PC-3 (cell line): ENCODE data around the gene GNG14. TPM values are rescaled to one million over a fixed set of nuclear protein-coding genes. Genes with fewer than 3 reads are reported as not detected.
"Not testable (repeated sequence)": the region's sequence is repeated elsewhere in the genome, so short reads cannot be mapped to it uniquely, and the experiment has no call there.

Source experiments
- ATAC-seq: fragments of 200-7000 bp; cut with Tn5 transposase; 2 replicates; pipeline ENCODE4 v1.9.1; 2020; ENCODE audit warnings: mild to moderate bottlenecking, moderate library complexity
- BruUV-seq: library from RNA; stranded (reverse); fragments of 400-500 nt; replicated peaks from 2 replicates; lab custom pipeline; 2021; lab: Mats Ljungman, UMichigan
- CTCF ChIA-PET: fragments of 300-600 bp; sonication (Branson Sonifier 250); formaldehyde crosslinking; loops from one replicate; lab custom pipeline; 2022; ENCODE audit warnings: antibody characterized with exemption; lab: Charles Lee
- POLR2A ChIA-PET: fragments of 300-600 bp; sonication (Branson Sonifier 250); formaldehyde crosslinking; loops from one replicate; lab custom pipeline; 2022; ENCODE audit warnings: antibody characterized with exemption; ENCODE audit not compliant: unreplicated experiment; lab: Charles Lee
- DNase-seq: peaks from one replicate; pipeline ENCODE4 v3.0.0-alpha.2; 2015
- H2AFZ ChIP-seq: fragments of 300-600 bp; sonication (generic); 2 replicates; pipeline ENCODE4 v1.6.0; 2016; ENCODE audit warnings: antibody characterized with exemption, low read length
- H3F3A ChIP-seq: fragments of 300-600 bp; sonication (generic); one replicate; pipeline ENCODE4 v1.6.0; 2017; ENCODE audit warnings: antibody characterized with exemption, low read length, control low read depth, mild to moderate bottlenecking; ENCODE audit not compliant: unreplicated experiment
- H3K27ac ChIP-seq: fragments of 300-600 bp; sonication (generic); 2 replicates; pipeline ENCODE4 v1.5.1; 2016; ENCODE audit warnings: mild to moderate bottlenecking, low read length
- H3K27me3 ChIP-seq: fragments of 300-600 bp; sonication (generic); 2 replicates; pipeline ENCODE4 v1.6.1; 2016; ENCODE audit warnings: low read length, mixed read lengths
- H3K36me3 ChIP-seq: fragments of 300-600 bp; sonication (generic); 2 replicates; pipeline ENCODE4 v1.6.1; 2016; ENCODE audit warnings: low read depth, mixed run types, low read length, mixed read lengths
- H3K4me1 ChIP-seq: fragments of 300-600 bp; sonication (generic); 2 replicates; pipeline ENCODE4 v1.5.1; 2016; ENCODE audit warnings: low read length; ENCODE audit not compliant: insufficient read depth
- H3K4me2 ChIP-seq: fragments of 300-600 bp; sonication (generic); 2 replicates; pipeline ENCODE4 v1.6.0; 2016; ENCODE audit warnings: low read length
- H3K4me3 ChIP-seq: fragments of 300-600 bp; sonication (generic); 2 replicates; pipeline ENCODE4 v1.5.1; 2016; ENCODE audit warnings: mild to moderate bottlenecking, low read length, mixed read lengths
- H3K79me2 ChIP-seq: fragments of 300-600 bp; sonication (generic); 2 replicates; pipeline ENCODE4 v1.6.1; 2017; ENCODE audit warnings: low read length, mixed read lengths
- H3K9ac ChIP-seq: fragments of 300-600 bp; sonication (generic); 2 replicates; pipeline ENCODE4 v1.6.0; 2016; ENCODE audit warnings: mild to moderate bottlenecking, low read length
- H3K9me2 ChIP-seq: fragments of 300-600 bp; sonication (generic); replicated peaks from 2 replicates; pipeline ENCODE4 v1.6.1; 2016; ENCODE audit warnings: mixed run types, low read length, mixed read lengths
- H3K9me3 ChIP-seq: fragments of 300-600 bp; sonication (generic); 2 replicates; pipeline ENCODE4 v1.6.1; 2016; ENCODE audit warnings: low read length, mixed read lengths
- H4K20me1 ChIP-seq: fragments of 300-600 bp; sonication (generic); 2 replicates; pipeline ENCODE4 v1.6.1; 2016; ENCODE audit warnings: low read length, mixed read lengths
- CTCF ChIP-seq: fragments of 300-600 bp; sonication (generic); conservative IDR thresholded peaks from 2 replicates; pipeline ENCODE4 v1.5.1; 2017; ENCODE audit warnings: antibody characterized with exemption, low read depth, mild to moderate bottlenecking, low read length
- EZH2 ChIP-seq: fragments of 300-600 bp; sonication (generic); IDR thresholded peaks from one replicate; pipeline ENCODE4 v1.6.1; 2017; ENCODE audit warnings: antibody characterized with exemption, mild to moderate bottlenecking, low read length; ENCODE audit not compliant: unreplicated experiment
- EZH2phosphoT487 ChIP-seq: fragments of 300-600 bp; sonication (generic); IDR thresholded peaks from 2 replicates; pipeline ENCODE4 v1.6.1; 2018; ENCODE audit warnings: mild to moderate bottlenecking, antibody characterized with exemption, low read length, borderline replicate concordance
- intact Hi-C: fragments of 100-400 bp; cut with micrococcal nuclease; formaldehyde crosslinking; loops from 2 replicates; pipeline ENCODE4 v1.9.0; 2023
- total RNA-seq: library from RNA; depleted of rRNA; stranded (reverse); fragments of >200 nt; gene quantifications from 2 replicates; pipeline ENCODE4 v1.2.3, GENCODE V29; 2014

The GNG14 gene
- total RNA-seq, 1 experiment from 2014 or later = not detected

- intact Hi-C loops = no loop called here
- ATAC-seq = peak; percentile 53
Observed at GRCh38 chr19:12676384-12676792, 11.4 kb upstream of the GNG14 start.

DNA sequence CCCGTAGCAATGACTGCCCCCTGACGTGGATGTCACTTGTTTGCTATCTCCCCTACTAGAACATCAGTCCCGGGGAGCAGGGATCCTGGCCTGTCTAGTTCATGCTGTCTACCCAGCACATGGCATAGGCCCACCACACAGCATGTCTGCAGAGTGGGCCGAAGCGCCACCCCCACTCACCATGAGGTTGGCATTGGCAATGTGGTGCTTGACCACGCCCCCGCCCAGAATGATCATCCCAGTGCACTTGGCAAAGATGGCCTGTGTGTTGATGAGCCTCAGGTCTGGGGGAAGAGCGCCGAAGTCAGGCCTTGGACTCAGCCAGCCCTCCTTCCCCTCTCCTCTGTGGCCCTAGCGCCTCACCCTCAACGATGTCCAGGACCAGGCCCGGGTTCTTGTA, 10.9 kb upstream of the GNG14 start:
- H3K36me3 ChIP-seq = peaks cover 46% of the 10 kb centered on the region
- no peak for ATAC-seq
- H2AFZ ChIP-seq = no peak overlapping the region
- no peaks in the 10 kb centered on the region for H3K27me3 ChIP-seq
- H3K9me3 ChIP-seq = no peaks in the 10 kb centered on the region
- ChIA-PET CTCF (interaction anchor here (1.0 kb wide), 1 partner anchor 46 kb away, joined by 4 read pairs; no protein-coding TSS in a partner anchor), POLR2A (no interaction called here)
- no TSS peak for BruUV-seq
- DNase-seq = no peak
- TF ChIP-seq EZH2phosphoT487 = no peak
- no peak for TF ChIP-seq CTCF
- no peak for TF ChIP-seq EZH2
- no peaks in the 10 kb centered on the region for H3K9me2 ChIP-seq
- H3K4me3 ChIP-seq = no peak overlapping the region
- H3K4me2 ChIP-seq = no peak overlapping the region
- peaks cover 6% of the 10 kb centered on the region; the same call in 1 of the 2 replicates for H4K20me1 ChIP-seq
- no peaks in the 10 kb centered on the region for H3F3A ChIP-seq
- no peaks in the 10 kb centered on the region for H3K4me1 ChIP-seq
- no peak overlapping the region for H3K27ac ChIP-seq
- H3K9ac ChIP-seq = no peak overlapping the region
- intact Hi-C loops = no loop called here
- H3K79me2 ChIP-seq = peaks cover 25% of the 10 kb centered on the region

More at GRCh38 chr19:12676384-12676792, 11.4 kb upstream of the GNG14 start:
- DNase-seq = peak; percentile 92
- H3K4me2 ChIP-seq = no peak overlapping the region
- peaks cover 25% of the 10 kb centered on the region for H3K79me2 ChIP-seq
- no peaks in the 10 kb centered on the region for H3K9me3 ChIP-seq
- CTCF ChIA-PET = interaction anchor here (1.0 kb wide), 1 partner anchor 46 kb away, joined by 4 read pairs; no protein-coding TSS in a partner anchor
- H3F3A ChIP-seq = no peaks in the 10 kb centered on the region
- H2AFZ ChIP-seq = no peak overlapping the region
- no peak overlapping the region for H3K9ac ChIP-seq
- no peaks in the 10 kb centered on the region for H3K4me1 ChIP-seq
- POLR2A ChIA-PET = no interaction called here
- TF ChIP-seq CTCF (peak; percentile 96), EZH2phosphoT487 (no peak)
- no peaks in the 10 kb centered on the region for H3K9me2 ChIP-seq
- peaks cover 48% of the 10 kb centered on the region for H3K36me3 ChIP-seq
- H3K27me3 ChIP-seq = no peaks in the 10 kb centered on the region
- H3K4me3 ChIP-seq = no peak overlapping the region
- BruUV-seq = no TSS peak
- H4K20me1 ChIP-seq = peaks cover 6% of the 10 kb centered on the region; the same call in 1 of the 2 replicates
- H3K27ac ChIP-seq = no peak overlapping the region

DNA sequence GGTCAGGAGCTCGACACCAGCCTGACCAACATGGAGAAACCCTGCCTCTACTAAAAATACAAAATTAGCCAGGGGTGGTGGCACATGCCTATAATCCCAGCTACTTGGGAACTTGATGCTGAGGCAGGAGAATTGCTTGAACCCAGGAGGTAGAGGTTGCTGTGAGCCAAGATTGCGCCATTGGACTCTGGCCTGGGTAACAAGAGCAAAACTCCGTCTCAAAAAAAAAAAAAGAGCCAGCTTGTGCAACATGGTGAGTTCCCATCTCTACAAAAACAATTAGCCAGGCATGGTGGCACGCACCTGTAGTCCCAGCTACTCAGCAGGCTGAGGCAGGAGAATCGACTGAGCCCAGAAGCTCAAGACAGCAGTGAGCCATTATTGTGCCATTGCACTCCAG, 9.8 kb upstream of the GNG14 start:
- intact Hi-C loops, H3K9me2 ChIP-seq, H4K20me1 ChIP-seq, H3K4me1 ChIP-seq, H3K4me2 ChIP-seq, CTCF ChIA-PET, H3K4me3 ChIP-seq, H3K9ac ChIP-seq, H3K27ac ChIP-seq, H3K27me3 ChIP-seq, ATAC-seq, H2AFZ ChIP-seq, H3K9me3 ChIP-seq, H3F3A ChIP-seq, BruUV-seq, DNase-seq: not testable (repeated sequence)
- POLR2A ChIA-PET = interaction anchor here (0.5 kb wide), 1 partner anchor 68 kb away, joined by 3 read pairs; the partner anchor contains the start of genes ZNF490 and ZNF791
- Histone ChIP-seq H3K79me2 (peaks cover 25% of the 10 kb centered on the region), H3K36me3 (peaks cover 44% of the 10 kb centered on the region)
